ACC112 (cell line): ENCODE data around the gene NHERF2.
"Not testable (repeated sequence)": the region's sequence is repeated elsewhere in the genome, so short reads cannot be mapped to it uniquely, and the experiment has no call there.

ENCODE experiments used
- H2AFZ ChIP-seq: fragments of 200-600 bp; sonication (generic); one replicate; pipeline ENCODE4 v1.6.0; 2017; ENCODE audit warnings: antibody characterized with exemption, low read length; ENCODE audit not compliant: unreplicated experiment
- H3K27ac ChIP-seq: fragments of 200-600 bp; sonication (generic); 2 replicates; pipeline ENCODE4 v1.5.1; 2014; ENCODE audit warnings: low read depth, mild to moderate bottlenecking, antibody characterized with exemption, low read length, moderate library complexity
- H3K27me3 ChIP-seq: fragments of 200-600 bp; sonication (generic); 2 replicates; pipeline ENCODE4 v1.6.1; 2014; ENCODE audit warnings: mild to moderate bottlenecking, antibody characterized with exemption, low read length, moderate library complexity, mixed read lengths; ENCODE audit not compliant: insufficient read depth
- H3K36me3 ChIP-seq: fragments of 200-600 bp; sonication (generic); 2 replicates; pipeline ENCODE4 v1.6.1; 2016; ENCODE audit warnings: mild to moderate bottlenecking, antibody characterized with exemption, low read length, moderate library complexity, mixed read lengths; ENCODE audit not compliant: insufficient read depth
- H3K4me1 ChIP-seq: fragments of 200-600 bp; sonication (generic); one replicate; pipeline ENCODE4 v1.6.1; 2016; ENCODE audit warnings: low read length, mixed read lengths; ENCODE audit not compliant: insufficient read depth, unreplicated experiment, control insufficient read depth
- H3K4me3 ChIP-seq: fragments of 200-600 bp; sonication (generic); 2 replicates; pipeline ENCODE4 v1.5.1; 2014; ENCODE audit warnings: mild to moderate bottlenecking, low read depth, low read length
- H3K79me2 ChIP-seq: fragments of 200-600 bp; sonication (generic); one replicate; pipeline ENCODE4 v1.6.0; 2016; ENCODE audit warnings: low read length; ENCODE audit not compliant: control insufficient read depth, unreplicated experiment, insufficient read depth

NHERF2 gene

DNA sequence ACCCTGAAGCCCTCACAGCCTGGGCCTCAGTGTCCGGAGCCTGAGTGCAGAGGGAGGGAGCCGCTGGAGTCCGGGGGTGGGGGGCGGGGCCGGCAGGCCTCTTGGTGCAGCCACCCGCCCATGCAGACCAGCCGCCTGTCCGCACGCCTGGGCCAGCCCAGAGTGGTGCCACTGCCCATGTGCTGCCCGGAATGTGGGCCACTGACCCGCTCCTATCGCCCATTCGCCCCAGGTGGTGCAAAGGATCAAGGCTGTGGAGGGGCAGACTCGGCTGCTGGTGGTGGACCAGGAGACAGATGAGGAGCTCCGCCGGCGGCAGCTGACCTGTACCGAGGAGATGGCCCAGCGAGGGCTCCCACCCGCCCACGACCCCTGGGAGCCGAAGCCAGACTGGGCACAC is 2.6 kb downstream of the NHERF2 start:
- Histone ChIP-seq H3K79me2 (no peaks in the 10 kb centered on the region), H3K27me3 (no peaks in the 10 kb centered on the region), H3K4me1 (peaks cover 23% of the 10 kb centered on the region)

GRCh38 chr16:2030036-2030435 is 3.3 kb downstream of the NHERF2 start:
- Histone ChIP-seq H3K27ac (no peak overlapping the region), H3K27me3 (no peaks in the 10 kb centered on the region), H3K4me3 (no peak overlapping the region), H3K36me3 (no peaks in the 10 kb centered on the region), H3K4me1 (peaks cover 28% of the 10 kb centered on the region), H3K79me2 (no peaks in the 10 kb centered on the region), H2AFZ (no peak overlapping the region)

More for the DNA sequence above, 2.6 kb downstream of the NHERF2 start:
- no peaks in the 10 kb centered on the region for H3K36me3 ChIP-seq
- H3K4me3 ChIP-seq, result no peak overlapping the region
- H2AFZ ChIP-seq, result no peak overlapping the region
- H3K27ac ChIP-seq, result no peak overlapping the region

- H3K27me3 ChIP-seq, result no peaks in the 10 kb centered on the region
- no peak overlapping the region for H2AFZ ChIP-seq
- H3K4me1 ChIP-seq, result peaks cover 37% of the 10 kb centered on the region
- H3K79me2 ChIP-seq, result no peaks in the 10 kb centered on the region
- H3K36me3 ChIP-seq, result no peaks in the 10 kb centered on the region
- no peak overlapping the region for H3K27ac ChIP-seq
- H3K4me3 ChIP-seq, result no peak overlapping the region
Observed at GRCh38 chr16:2031081-2031577, 4.4 kb downstream of the NHERF2 start.

DNA sequence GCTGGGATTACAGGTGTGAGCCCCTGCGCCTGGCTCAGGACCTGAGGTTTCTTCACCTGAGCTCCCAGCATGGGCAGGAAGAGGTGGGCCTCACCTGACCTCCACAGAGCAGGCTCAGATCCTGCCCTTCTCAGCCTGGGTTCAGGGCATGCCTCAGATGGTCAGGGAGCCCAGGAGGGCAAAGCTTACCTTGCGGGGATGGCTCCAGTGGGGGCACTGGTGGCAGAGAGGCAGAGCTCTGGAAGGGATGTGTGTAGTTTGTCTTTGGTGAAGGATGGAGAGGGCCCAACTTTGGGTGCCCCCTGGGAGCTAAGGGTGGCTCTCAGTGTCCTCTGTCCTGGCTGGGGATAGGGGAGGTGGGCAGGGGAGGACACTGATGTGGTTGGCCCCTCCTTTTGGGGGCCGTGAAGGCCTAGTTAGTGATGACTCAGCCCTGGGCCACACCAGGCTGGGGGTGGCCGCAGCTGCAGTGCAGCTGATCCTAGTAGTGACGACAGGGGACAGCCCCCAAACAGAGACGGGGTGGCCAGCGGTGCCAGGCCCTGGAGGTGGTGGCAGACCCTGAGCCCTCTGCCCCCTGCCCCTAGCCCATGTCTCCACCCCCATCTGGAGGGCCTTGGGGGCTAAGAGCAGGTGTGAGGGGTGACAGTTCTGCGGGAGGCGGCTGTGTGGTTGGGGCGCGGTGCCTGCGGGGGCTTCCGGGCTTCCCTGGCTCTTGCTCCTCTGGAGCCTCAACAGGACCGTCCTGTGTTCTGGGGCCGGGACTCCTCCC is 5.8 kb downstream of the NHERF2 start:
- peaks cover 39% of the 10 kb centered on the region for H3K4me1 ChIP-seq
- H3K27ac ChIP-seq, result peak overlapping the region; percentile 60; the same call in 1 of the 2 replicates

DNA sequence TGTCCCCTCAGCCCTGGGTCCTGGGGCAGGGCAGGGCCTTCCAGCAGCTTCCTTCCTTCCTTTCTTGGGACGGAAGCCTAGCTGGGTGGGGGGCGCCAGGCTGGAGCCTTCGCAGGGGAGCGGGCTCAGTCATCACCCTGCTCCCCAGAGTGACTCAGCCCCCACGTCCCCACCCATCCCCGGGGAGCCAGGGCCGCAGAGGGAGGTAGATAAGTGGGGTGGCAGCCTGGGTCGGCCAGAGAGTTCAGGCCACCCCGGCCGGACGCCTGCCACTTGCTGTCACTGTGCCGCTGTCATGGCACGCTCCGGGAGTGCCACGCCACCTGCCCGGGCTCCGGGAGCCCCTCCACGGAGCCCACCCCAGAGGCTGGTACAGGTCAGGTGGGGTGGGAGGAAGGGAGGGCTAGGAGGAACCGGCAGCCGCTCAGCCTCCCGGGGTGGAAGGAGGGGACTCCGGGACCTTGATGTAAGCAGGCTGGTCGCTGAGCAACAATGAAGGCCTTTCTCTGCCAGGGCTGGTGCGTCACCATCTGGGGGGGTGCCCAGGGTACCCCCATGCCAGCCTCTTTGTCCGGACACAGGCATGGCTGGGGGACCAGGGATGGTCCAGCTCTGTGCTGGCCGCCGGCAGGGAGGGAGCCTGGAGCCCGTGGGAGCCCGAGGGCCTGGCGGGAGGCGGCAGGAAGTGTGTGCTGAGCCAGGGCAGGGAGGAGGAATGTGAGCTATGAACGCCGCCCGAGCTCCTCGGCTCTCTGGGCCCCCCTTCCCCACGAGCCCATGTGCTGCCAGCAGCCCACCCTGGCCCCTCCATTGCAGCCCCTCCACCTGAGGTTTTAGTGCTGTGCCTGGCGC is 6.6 kb downstream of the NHERF2 start:
- H3K4me3 ChIP-seq, result peak overlapping the region; percentile 75
- H3K36me3 ChIP-seq, result no peaks in the 10 kb centered on the region
- H2AFZ ChIP-seq, result no peak overlapping the region
- peaks cover 36% of the 10 kb centered on the region for H3K4me1 ChIP-seq
- no peaks in the 10 kb centered on the region for H3K27me3 ChIP-seq
- peak overlapping the region; percentile 60 for H3K27ac ChIP-seq
- H3K79me2 ChIP-seq, result no peaks in the 10 kb centered on the region

More for the DNA sequence above, 5.8 kb downstream of the NHERF2 start:
- peak overlapping the region; percentile 75; the same call in 1 of the 2 replicates for H3K4me3 ChIP-seq
- no peak overlapping the region for H2AFZ ChIP-seq
- H3K79me2 ChIP-seq, result no peaks in the 10 kb centered on the region
- no peaks in the 10 kb centered on the region for H3K27me3 ChIP-seq
- no peaks in the 10 kb centered on the region for H3K36me3 ChIP-seq

DNA sequence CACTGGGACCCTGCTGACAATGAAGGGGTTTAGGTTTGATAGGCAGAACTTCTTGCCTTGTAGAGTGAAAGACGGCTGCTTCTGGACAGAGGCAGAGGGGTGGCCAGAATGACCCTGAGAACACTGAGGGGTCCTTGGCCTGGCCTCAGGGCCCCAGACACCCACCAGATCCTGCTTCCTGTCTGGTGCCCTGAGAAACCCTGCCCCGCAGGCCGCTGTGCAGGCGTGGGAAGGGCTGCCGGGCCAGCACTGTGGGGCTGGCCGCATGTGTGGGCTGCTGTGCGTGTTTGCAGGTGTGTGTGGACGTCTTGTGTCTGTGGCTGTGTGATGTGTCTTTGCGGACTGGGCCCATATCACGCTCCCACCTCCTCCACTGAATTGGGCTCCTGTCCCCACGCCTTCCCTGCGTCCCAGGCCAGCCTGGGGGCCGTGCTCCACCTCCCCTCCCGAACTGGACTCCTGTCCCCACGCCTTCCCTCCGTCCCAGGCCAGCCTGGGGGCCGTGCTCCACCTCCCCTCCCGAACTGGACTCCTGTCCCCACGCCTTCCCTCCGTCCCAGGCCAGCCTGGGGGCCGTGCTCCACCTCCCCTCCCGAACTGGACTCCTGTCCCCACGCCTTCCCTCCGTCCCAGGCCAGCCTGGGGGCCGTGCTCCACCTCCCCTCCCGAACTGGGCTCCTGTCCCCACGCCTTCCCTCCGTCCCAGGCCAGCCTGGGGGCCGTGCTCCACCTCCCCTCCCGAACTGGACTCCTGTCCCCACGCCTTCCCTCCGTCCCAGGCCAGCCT is 7.4 kb downstream of the NHERF2 start:
- Histone ChIP-seq H3K4me3 (peak overlapping the region; percentile 75), H3K4me1 (peaks cover 39% of the 10 kb centered on the region), H3K27ac (peak overlapping the region; percentile 60)
- H2AFZ ChIP-seq, H3K79me2 ChIP-seq, H3K36me3 ChIP-seq, H3K27me3 ChIP-seq: not testable (repeated sequence)

DNA sequence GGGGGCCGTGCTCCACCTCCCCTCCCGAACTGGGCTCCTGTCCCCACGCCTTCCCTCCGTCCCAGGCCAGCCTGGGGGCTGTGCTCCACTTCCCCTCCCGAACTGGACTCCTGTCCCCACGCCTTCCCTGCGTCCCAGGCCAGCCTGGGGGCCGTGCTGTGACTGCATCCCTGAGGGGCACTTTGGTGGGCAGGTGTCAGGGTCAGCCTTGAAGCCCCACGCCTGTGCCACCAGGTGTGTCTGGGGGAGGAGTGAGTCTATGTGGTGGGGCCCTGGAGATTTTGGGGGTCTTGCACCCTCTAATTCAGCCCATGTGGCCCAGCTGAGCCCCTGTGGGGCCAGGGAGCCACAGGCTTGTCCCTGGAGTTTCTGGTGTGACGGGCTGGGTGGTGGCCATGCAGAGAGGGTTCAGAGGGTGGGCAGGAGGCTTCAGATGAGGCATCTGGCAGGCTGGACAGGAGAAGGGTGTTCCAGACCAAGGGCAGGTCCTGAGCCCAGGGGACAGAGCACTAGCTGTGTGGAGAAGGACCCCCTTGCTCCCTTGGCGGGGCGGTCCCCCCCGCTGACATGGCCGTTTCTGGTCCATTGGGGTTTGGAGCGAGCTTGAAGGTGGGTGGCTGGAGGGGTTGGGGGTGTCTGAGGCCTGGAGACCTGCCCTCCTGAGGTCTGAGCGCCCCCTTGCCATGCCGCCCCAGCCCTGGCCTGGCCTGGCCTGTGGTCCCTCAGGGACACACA is 8.2 kb downstream of the NHERF2 start:
- Histone ChIP-seq H2AFZ (no peak overlapping the region), H3K4me1 (peaks cover 43% of the 10 kb centered on the region), H3K4me3 (peak overlapping the region; percentile 53), H3K36me3 (no peaks in the 10 kb centered on the region), H3K79me2 (no peaks in the 10 kb centered on the region), H3K27ac (peak overlapping the region; percentile 65), H3K27me3 (no peaks in the 10 kb centered on the region)

- Histone ChIP-seq H3K27ac (peak overlapping the region; percentile 65), H3K36me3 (no peaks in the 10 kb centered on the region), H2AFZ (no peak overlapping the region), H3K4me3 (peak overlapping the region; percentile 53), H3K4me1 (peaks cover 43% of the 10 kb centered on the region), H3K79me2 (no peaks in the 10 kb centered on the region), H3K27me3 (no peaks in the 10 kb centered on the region)
Observed at GRCh38 chr16:2035431-2036199, 8.9 kb downstream of the NHERF2 start.

DNA sequence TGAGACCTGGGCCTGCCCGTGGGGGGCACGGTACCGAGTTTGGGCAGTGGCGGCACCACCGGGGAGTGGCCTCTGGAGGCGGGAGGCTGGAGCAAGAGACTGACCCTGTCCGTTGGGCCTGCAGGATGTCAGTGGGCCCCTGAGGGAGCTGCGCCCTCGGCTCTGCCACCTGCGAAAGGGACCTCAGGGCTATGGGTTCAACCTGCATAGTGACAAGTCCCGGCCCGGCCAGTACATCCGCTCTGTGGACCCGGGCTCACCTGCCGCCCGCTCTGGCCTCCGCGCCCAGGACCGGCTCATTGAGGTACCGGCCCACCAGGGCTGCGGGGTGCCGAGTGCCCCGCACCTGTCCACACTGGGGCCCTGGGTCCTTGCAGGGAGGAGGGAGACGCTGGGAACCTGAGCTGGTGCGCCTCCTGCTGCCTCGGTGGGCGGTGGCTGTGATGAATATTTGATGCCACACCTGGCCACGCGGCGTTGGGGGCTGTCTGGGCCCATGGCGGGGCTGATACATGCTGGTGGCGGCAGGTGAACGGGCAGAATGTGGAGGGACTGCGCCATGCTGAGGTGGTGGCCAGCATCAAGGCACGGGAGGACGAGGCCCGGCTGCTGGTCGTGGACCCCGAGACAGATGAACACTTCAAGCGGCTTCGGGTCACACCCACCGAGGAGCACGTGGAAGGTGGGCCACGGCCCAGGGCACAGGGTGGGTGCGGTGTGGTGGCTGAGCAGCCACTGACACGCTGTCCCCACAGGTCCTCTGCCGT is 9.7 kb downstream of the NHERF2 start:
- Histone ChIP-seq H3K4me3 (peak overlapping the region; percentile 53), H3K27ac (peak overlapping the region; percentile 65), H3K79me2 (no peaks in the 10 kb centered on the region), H3K36me3 (no peaks in the 10 kb centered on the region), H2AFZ (no peak overlapping the region), H3K27me3 (no peaks in the 10 kb centered on the region), H3K4me1 (peaks cover 43% of the 10 kb centered on the region)
